ENCODE results near the gene PPP1R13B.

DNA sequence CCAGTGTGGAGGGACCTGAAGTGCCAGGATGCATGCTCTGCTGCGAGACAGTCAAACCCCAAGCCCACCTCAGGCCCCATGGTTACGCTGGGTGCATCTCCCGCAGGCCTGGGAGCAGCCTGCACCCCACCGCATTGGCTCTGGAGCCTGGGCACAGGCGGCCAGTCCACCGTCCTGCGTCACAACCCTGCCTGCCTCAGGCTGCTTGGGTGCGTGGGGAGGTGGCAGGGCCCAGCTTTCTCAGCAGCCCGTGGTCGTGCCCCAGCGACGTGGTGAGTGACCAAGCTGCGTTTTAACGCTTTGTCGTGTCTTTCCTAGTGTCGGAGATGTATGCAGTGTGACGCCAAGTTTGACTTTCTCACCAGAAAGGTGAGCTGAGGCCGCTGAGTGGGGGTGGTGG, 120.9 kb downstream of the PPP1R13B start:
- TF ChIP-seq TAF1 (IDR thresholded peaks at IDR 0.05; ENCODE audit: borderline replicate concordance, insufficient read depth, low read length) = no peak
- no peak for TF ChIP-seq SIN3A (IDR thresholded peaks at IDR 0.05; ENCODE audit: borderline replicate concordance, insufficient read depth, low read length)
- TF ChIP-seq POLR2AphosphoS5 (IDR thresholded peaks at IDR 0.05; ENCODE audit: low read depth, low read length) = no peak
- TF ChIP-seq, protein P1, sequence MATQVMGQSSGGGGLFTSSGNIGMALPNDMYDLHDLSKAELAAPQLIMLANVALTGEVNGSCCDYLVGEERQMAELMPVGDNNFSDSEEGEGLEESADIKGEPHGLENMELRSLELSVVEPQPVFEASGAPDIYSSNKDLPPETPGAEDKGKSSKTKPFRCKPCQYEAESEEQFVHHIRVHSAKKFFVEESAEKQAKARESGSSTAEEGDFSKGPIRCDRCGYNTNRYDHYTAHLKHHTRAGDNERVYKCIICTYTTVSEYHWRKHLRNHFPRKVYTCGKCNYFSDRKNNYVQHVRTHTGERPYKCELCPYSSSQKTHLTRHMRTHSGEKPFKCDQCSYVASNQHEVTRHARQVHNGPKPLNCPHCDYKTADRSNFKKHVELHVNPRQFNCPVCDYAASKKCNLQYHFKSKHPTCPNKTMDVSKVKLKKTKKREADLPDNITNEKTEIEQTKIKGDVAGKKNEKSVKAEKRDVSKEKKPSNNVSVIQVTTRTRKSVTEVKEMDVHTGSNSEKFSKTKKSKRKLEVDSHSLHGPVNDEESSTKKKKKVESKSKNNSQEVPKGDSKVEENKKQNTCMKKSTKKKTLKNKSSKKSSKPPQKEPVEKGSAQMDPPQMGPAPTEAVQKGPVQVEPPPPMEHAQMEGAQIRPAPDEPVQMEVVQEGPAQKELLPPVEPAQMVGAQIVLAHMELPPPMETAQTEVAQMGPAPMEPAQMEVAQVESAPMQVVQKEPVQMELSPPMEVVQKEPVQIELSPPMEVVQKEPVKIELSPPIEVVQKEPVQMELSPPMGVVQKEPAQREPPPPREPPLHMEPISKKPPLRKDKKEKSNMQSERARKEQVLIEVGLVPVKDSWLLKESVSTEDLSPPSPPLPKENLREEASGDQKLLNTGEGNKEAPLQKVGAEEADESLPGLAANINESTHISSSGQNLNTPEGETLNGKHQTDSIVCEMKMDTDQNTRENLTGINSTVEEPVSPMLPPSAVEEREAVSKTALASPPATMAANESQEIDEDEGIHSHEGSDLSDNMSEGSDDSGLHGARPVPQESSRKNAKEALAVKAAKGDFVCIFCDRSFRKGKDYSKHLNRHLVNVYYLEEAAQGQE (IDR thresholded peaks at IDR 0.05; ENCODE audit: insufficient read depth in 1 of 2, low read depth in 2 of 2, low read length in 2 of 2) = no peak
